HG03442 (cell line): ENCODE results near the gene ZNF552.

Experiments
- ATAC-seq: cut with Tn5 transposase; IDR thresholded peaks from one replicate; pipeline ENCODE4 v1.9.1; 2021; ENCODE audit warnings: mild to moderate bottlenecking, moderate library complexity; ENCODE audit not compliant: unreplicated experiment

The ZNF552 gene

GRCh38 chr19:57779220-57779845, 35.4 kb downstream of the ZNF552 start:
- ATAC-seq: no peak

- no peak for ATAC-seq
These were observed 36.4 kb downstream of the ZNF552 start for GRCh38 chr19:57778336-57778735.

GRCh38 chr19:57776764-57777296, 37.9 kb downstream of the ZNF552 start:
- ATAC-seq: no peak

GRCh38 chr19:57773488-57773887, 41.2 kb downstream of the ZNF552 start:
- no peak for ATAC-seq

GRCh38 chr19:57771417-57771816, 43.3 kb downstream of the ZNF552 start:
- no peak for ATAC-seq

GRCh38 chr19:57769345-57770131, 45.2 kb downstream of the ZNF552 start, which contains the start of gene ZNF586:
ZNF586 (plus strand) TSS chr19:57769676; CDS start chr19:57769843, 167 bp downstream.
- peak; percentile 99 for ATAC-seq

GRCh38 chr19:57759096-57759495, 55.6 kb downstream of the ZNF552 start:
- ATAC-seq: no peak

GRCh38 chr19:57757941-57758340, 56.8 kb downstream of the ZNF552 start:
- no peak for ATAC-seq
